NCI-H1105 (cell line): Measurements from ENCODE around the gene CXCL1.

Experiments
- DNase-seq: peaks from one replicate; lab custom pipeline; 2025; lab: John Stamatoyannopoulos, UW

The CXCL1 gene

GRCh38 chr4:73918058-73918457 is 48.9 kb downstream of the CXCL1 start:
- DNase-seq, result no peak

DNA sequence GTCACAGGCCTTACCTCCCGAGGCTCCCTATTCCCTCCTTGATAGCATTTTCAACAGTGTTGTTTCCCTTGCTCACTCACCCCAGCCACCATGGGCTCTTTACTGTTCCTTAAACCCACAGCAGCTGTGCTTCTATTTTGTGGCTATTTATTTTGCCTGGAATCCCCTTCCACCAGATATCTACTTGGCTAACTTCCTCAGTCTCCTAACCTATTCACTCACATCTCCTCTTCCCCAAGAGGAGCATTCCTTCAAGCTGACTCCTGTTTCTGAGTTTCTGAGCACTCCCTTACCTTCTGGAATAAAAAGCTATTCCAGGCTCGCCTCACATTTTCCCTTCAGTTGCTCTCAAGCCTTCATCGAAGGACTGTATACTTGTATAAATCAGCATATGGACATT is 50.5 kb downstream of the CXCL1 start:
- DNase-seq, result no peak
